Fibroblast of lung (primary cell): ENCODE data around the gene ENTHD1.

Experiments
- EZH2 ChIP-seq: IDR thresholded peaks from 2 replicates; pipeline ENCODE4 v1.5.1; 2012; ENCODE audit warnings: low read length, control low read depth, mild to moderate bottlenecking; ENCODE audit errors: missing control alignments
- TF ChIP-seq, protein P1 (sequence below), 2 donors: IDR thresholded peaks in 1 of 2; conservative IDR thresholded peaks in 1 of 2; 1 replicate in 1 of 2; 2 replicates in 1 of 2; pipeline ENCODE4 v1.5.1; 2011 to 2012; ENCODE audit warnings: low read length in 2 of 2, control low read depth in 1 of 2, inconsistent platforms in 1 of 2, low read depth in 1 of 2, mild to moderate bottlenecking in 1 of 2

- TF ChIP-seq, protein P1, sequence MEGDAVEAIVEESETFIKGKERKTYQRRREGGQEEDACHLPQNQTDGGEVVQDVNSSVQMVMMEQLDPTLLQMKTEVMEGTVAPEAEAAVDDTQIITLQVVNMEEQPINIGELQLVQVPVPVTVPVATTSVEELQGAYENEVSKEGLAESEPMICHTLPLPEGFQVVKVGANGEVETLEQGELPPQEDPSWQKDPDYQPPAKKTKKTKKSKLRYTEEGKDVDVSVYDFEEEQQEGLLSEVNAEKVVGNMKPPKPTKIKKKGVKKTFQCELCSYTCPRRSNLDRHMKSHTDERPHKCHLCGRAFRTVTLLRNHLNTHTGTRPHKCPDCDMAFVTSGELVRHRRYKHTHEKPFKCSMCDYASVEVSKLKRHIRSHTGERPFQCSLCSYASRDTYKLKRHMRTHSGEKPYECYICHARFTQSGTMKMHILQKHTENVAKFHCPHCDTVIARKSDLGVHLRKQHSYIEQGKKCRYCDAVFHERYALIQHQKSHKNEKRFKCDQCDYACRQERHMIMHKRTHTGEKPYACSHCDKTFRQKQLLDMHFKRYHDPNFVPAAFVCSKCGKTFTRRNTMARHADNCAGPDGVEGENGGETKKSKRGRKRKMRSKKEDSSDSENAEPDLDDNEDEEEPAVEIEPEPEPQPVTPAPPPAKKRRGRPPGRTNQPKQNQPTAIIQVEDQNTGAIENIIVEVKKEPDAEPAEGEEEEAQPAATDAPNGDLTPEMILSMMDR (conservative IDR thresholded peaks at IDR 0.05 in 1 of 2, IDR thresholded peaks at IDR 0.05 in 1 of 2; ENCODE audit: low read depth in 1 of 2, low read length in 2 of 2), result no peak
- no peak for TF ChIP-seq EZH2
Measured at GRCh38 chr22:39727541-39727940, 166.0 kb downstream of the ENTHD1 start.
